ENCODE results near the gene TEX22.

TEX22 gene

DNA sequence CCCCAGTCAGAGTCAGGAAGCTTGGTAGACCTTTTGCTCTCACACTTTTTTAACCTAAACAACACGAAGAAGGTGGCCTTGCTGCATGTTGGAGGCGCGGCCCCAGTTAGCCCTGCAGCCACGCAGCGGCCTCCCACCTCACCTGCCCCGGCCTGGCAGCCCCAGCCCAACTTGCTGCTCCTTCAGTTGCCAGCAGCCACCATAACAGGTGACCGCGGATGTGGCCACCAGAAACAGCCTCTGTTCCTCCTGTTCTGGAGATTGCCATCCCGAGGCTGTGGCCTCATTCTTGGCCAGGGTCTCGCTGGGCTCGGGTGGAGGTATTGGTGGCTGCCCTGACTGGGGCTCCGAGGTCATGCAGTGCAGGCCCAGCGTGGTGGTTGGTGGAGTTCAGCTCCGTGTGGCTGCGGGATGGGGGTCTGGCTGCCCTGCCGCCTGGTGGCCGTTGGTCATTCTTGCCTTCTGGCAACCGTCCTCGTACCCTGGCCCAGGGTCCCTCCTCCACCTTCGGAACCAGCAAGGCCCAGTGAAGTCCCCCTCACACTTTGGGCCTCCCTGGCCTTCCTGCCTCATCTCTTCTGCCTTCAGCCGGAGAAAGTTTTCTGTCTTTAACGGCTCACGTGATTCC, 20.7 kb upstream of the TEX22 start:
- TF ChIP-seq, protein P1, sequence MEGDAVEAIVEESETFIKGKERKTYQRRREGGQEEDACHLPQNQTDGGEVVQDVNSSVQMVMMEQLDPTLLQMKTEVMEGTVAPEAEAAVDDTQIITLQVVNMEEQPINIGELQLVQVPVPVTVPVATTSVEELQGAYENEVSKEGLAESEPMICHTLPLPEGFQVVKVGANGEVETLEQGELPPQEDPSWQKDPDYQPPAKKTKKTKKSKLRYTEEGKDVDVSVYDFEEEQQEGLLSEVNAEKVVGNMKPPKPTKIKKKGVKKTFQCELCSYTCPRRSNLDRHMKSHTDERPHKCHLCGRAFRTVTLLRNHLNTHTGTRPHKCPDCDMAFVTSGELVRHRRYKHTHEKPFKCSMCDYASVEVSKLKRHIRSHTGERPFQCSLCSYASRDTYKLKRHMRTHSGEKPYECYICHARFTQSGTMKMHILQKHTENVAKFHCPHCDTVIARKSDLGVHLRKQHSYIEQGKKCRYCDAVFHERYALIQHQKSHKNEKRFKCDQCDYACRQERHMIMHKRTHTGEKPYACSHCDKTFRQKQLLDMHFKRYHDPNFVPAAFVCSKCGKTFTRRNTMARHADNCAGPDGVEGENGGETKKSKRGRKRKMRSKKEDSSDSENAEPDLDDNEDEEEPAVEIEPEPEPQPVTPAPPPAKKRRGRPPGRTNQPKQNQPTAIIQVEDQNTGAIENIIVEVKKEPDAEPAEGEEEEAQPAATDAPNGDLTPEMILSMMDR (conservative IDR thresholded peaks at IDR 0.05) = no peak
- TF ChIP-seq ZFX (IDR thresholded peaks at IDR 0.05) = no peak
- no peak overlapping the region for H3K27ac ChIP-seq

GRCh38 chr14:105378199-105378598, 20.1 kb upstream of the TEX22 start:
- TF ChIP-seq, protein P1 (conservative IDR thresholded peaks at IDR 0.05) = no peak
- TF ChIP-seq ZFX (IDR thresholded peaks at IDR 0.05) = no peak

GRCh38 chr14:105378873-105379685, 19.3 kb upstream of the TEX22 start:
- H3K27ac ChIP-seq = no peak overlapping the region
- no peak for TF ChIP-seq ZFX (IDR thresholded peaks at IDR 0.05)
- TF ChIP-seq, protein P1 (conservative IDR thresholded peaks at IDR 0.05) = no peak

More at GRCh38 chr14:105378199-105378598, 20.1 kb upstream of the TEX22 start:
- H3K27ac ChIP-seq = no peak overlapping the region

DNA sequence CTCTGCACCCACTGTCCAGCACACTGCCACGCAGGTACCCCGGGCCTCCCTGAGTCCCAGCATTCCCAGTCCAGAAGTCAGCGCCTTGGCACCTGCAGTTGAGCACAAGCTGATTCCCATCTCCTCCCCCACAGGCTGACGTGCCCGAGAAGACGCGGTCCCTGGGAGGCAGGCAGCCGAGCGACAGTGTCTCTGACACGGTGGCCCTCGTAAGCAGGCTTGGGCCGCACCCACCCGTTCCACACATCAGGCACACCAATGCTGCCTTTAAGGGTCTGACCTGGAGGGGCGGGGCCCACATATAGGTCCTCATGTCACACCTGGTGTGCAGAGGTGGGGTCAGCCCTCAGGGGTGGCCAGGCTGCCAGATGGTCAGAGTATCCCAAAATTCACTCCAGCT, 18.4 kb upstream of the TEX22 start:
- TF ChIP-seq, protein P1 (conservative IDR thresholded peaks at IDR 0.05) = no peak
- no peak for TF ChIP-seq ZFX (IDR thresholded peaks at IDR 0.05)

DNA sequence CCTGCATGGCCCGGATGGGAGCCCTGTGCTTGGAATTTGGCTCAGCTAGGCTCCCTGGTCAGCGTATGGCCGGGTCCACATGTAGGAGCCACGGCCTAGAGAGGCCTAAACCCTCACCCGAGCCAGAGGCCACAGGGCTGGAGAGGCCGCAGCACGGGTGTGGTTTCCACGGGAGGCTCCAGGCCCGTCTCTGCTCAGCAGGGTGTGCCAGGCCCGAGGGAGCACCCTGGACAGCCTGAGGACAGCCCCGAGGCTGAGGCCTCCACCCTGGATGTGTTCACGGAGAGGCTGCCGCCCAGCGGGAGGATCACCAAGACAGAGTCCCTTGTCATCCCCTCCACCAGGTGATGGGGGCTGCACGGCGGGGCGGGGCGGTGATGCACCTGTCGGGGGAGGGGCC, 17.6 kb upstream of the TEX22 start:
- no peak overlapping the region for H3K27ac ChIP-seq
- TF ChIP-seq, protein P1 (conservative IDR thresholded peaks at IDR 0.05) = no peak
- TF ChIP-seq ZFX (IDR thresholded peaks at IDR 0.05) = no peak

More for the DNA sequence above, 18.4 kb upstream of the TEX22 start:
- H3K27ac ChIP-seq = no peak overlapping the region

DNA sequence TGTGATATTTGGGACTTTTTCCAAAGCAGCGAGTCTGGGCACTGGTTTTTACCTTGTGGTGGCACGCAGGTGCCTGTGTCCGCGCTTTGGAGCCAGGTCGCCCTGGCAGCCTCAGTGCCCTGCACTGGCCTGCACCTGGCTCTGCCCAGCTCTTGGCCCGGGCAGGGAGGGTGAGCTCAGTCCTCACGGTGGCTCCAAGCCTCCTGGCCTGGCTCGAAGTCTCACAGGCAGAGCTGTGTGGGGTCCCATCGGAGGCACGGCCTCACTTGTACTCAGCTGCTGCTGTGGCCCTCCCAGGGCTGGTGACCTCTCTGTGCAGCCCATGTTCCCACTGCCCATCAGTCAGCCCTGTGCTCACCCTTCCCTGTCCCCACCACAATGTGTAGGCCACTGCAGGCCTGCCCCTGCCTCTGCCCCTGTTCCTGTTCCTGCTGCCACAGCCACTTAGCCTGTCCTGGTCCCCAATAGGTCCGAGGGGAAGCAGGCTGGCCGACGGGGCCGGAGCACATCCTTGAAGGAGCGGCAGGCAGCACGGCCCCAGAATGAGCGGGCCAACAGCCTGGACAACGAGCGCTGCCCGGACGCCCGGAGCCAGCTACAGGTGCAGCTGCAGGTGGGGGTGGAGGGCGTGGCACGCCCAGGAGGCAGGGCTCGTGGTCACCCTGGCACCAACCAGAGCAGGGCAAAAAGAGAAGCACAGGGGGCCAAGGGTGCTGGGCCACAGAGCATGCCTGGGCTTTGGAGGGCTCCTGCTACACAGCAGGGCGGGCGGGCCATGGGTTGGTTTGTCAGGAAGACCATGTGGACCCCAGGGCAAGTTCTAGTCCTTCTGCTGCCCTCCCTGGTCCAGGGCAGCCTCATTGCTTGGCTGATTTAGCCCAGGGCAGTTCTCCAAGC, 16.6 kb upstream of the TEX22 start:
- no peak overlapping the region for H3K27ac ChIP-seq
- no peak for TF ChIP-seq ZFX (IDR thresholded peaks at IDR 0.05)
- TF ChIP-seq, protein P1 (conservative IDR thresholded peaks at IDR 0.05) = no peak

Measured in C4-2B (cell line).